ENCODE results near the gene ASH1L. TPM values are rescaled to one million over a fixed set of nuclear protein-coding genes. Genes with fewer than 3 reads are reported as not detected.

ASH1L gene
- total and polyA plus RNA-seq, 8 donors: 42.3 to 55.4 (median 49.9) TPM

- Histone ChIP-seq H3K4me3 (no peak overlapping the region), H3K4me1 (peaks cover 0 to 9% of the 10 kb centered on the region in 2 donors), H3K36me3 (peaks cover 0 to 20% of the 10 kb centered on the region in 2 donors), H3K27me3 (no peaks in the 10 kb centered on the region), H3K9me3 (no peaks in the 10 kb centered on the region), H3K27ac (no peak overlapping the region)
- intact Hi-C loops (cut with DNase I): loop anchor here in 1 of 2 donors (10.0 kb wide), 1 partner anchor 51 kb away; no protein-coding TSS in a partner anchor
- TF ChIP-seq CTCF (IDR thresholded peaks at IDR 0.05): no peak
- DNase-seq (no peak), ATAC-seq (peak; percentile 61)
Observed at GRCh38 chr1:155463865-155464650, 98.5 kb downstream of the ASH1L start.

GRCh38 chr1:155458111-155458510 is 104.5 kb downstream of the ASH1L start:
- TF ChIP-seq CTCF (IDR thresholded peaks at IDR 0.05): no peak
- Histone ChIP-seq H3K9me3 (no peaks in the 10 kb centered on the region), H3K27ac (no peak overlapping the region), H3K27me3 (no peaks in the 10 kb centered on the region), H3K4me3 (no peak overlapping the region), H3K36me3 (peaks cover 0 to 48% of the 10 kb centered on the region in 2 donors), H3K4me1 (peaks cover 0 to 8% of the 10 kb centered on the region in 2 donors)
- intact Hi-C loops (cut with DNase I): no loop called here
- DNase-seq (no peak), ATAC-seq (no peak)

GRCh38 chr1:155457266-155457665 is 105.3 kb downstream of the ASH1L start:
- DNase-seq (no peak), ATAC-seq (no peak)
- H3K27ac ChIP-seq: no peak overlapping the region
- H3K36me3 ChIP-seq: peaks cover 0 to 53% of the 10 kb centered on the region in 2 donors
- peaks cover 0 to 8% of the 10 kb centered on the region in 2 donors for H3K4me1 ChIP-seq
- intact Hi-C loops (cut with DNase I): no loop called here
- H3K4me3 ChIP-seq: no peak overlapping the region
- no peaks in the 10 kb centered on the region for H3K27me3 ChIP-seq
- H3K9me3 ChIP-seq: no peaks in the 10 kb centered on the region
- no peak for TF ChIP-seq CTCF (IDR thresholded peaks at IDR 0.05)

- Histone ChIP-seq H3K27me3 (no peaks in the 10 kb centered on the region), H3K27ac (no peak overlapping the region), H3K4me3 (no peak overlapping the region), H3K36me3 (peaks cover 0 to 61% of the 10 kb centered on the region in 2 donors), H3K9me3 (no peaks in the 10 kb centered on the region), H3K4me1 (peaks cover 0 to 8% of the 10 kb centered on the region in 2 donors)
- DNase-seq (peak in 1 of 4 donors; percentile 9), ATAC-seq (no peak)
- no peak for TF ChIP-seq CTCF (IDR thresholded peaks at IDR 0.05)
- intact Hi-C loops (cut with DNase I): no loop called here
Observed at GRCh38 chr1:155455588-155456195, 106.9 kb downstream of the ASH1L start.

GRCh38 chr1:155454096-155454495 is 108.5 kb downstream of the ASH1L start:
- H3K9me3 ChIP-seq: no peaks in the 10 kb centered on the region
- DNase-seq: no peak
- no peaks in the 10 kb centered on the region for H3K27me3 ChIP-seq
- H3K4me1 ChIP-seq: peaks cover 0 to 8% of the 10 kb centered on the region in 2 donors
- peaks cover 0 to 60% of the 10 kb centered on the region in 2 donors for H3K36me3 ChIP-seq
- no peak overlapping the region for H3K27ac ChIP-seq
- ATAC-seq: no peak
- H3K4me3 ChIP-seq: no peak overlapping the region
- TF ChIP-seq CTCF (IDR thresholded peaks at IDR 0.05): no peak
- intact Hi-C loops (cut with DNase I): no loop called here
